Large intestine (tissue), 12 donors: Measurements from ENCODE around the gene OR5AR1. TPM values are rescaled to one million over a fixed set of nuclear protein-coding genes. Genes with fewer than 3 reads are reported as not detected.
"Not testable (repeated sequence)": the region's sequence is repeated elsewhere in the genome, so short reads cannot be mapped to it uniquely, and the experiment has no call there.

ENCODE experiments used
- DNase-seq, 2 donors: peaks; one replicate each; pipeline versions ENCODE4 v3.0.0 to v3.0.0-alpha.2; 2013
- H3K27ac ChIP-seq: one replicate; pipeline ENCODE4 v1.5.1; 2013; ENCODE audit warnings: low read length
- H3K27me3 ChIP-seq: 2 replicates; pipeline ENCODE4 v1.6.1; 2013; ENCODE audit warnings: low read length; ENCODE audit not compliant: control insufficient read depth, insufficient read depth
- H3K36me3 ChIP-seq: 2 replicates; pipeline ENCODE4 v1.6.1; 2013; ENCODE audit warnings: low read length; ENCODE audit not compliant: control insufficient read depth, insufficient read depth
- H3K4me1 ChIP-seq: one replicate; pipeline ENCODE4 v1.6.1; 2013; ENCODE audit warnings: low read length; ENCODE audit not compliant: control insufficient read depth, insufficient read depth
- H3K4me3 ChIP-seq: one replicate; pipeline ENCODE4 v1.5.1; 2013; ENCODE audit warnings: low read length
- H3K9me3 ChIP-seq: one replicate; pipeline ENCODE4 v1.6.1; 2013; ENCODE audit warnings: mild to moderate bottlenecking, low read depth, low read length, moderate library complexity; ENCODE audit not compliant: control insufficient read depth
- whole genome bisulfite sequencing: methylation state at CpG from one replicate; pipeline ENCODE4 v1.1.5; 2013; ENCODE audit warnings: low lambda C conversion rate; ENCODE audit not compliant: insufficient coverage; 5-methylcytosine and 5-hydroxymethylcytosine counted together
- long read RNA-seq, 11 donors: transcript quantifications; one replicate each; lab custom pipeline, GENCODE V29; 2026
- polyA plus RNA-seq: library from polyadenylated mRNA; unstranded; fragments of 120-200 nt; gene quantifications from one replicate; pipeline ENCODE4 v1.2.1, GENCODE V29; 2013

The OR5AR1 gene
- polyA plus RNA-seq, result not detected
- long read RNA-seq, donor 1, result 0 reads
- long read RNA-seq, donor 2, result 0 reads
- long read RNA-seq, donor 3, result 0 reads
- long read RNA-seq, donor 4, result 0 reads
- long read RNA-seq, donor 5, result 0 reads
- long read RNA-seq, donor 6, result 0 reads
- long read RNA-seq, donor 7, result 0 reads
- long read RNA-seq, donor 8, result 0 reads
- long read RNA-seq, donor 9, result 0 reads
- long read RNA-seq, donor 10, result 0 reads
- long read RNA-seq, donor 11, result 0 reads

GRCh38 chr11:56663386-56663785, at the start of gene OR5AR1:
TSS of gene OR5AR1 (plus strand) at chr11:56663686. CDS start at chr11:56663686, 0 bp downstream.
- Histone ChIP-seq H3K27ac (no peak within 1 kb of the TSS), H3K4me1 (no peaks in the 10 kb centered on the region), H3K4me3 (no peak within 1 kb of the TSS), H3K9me3 (no peaks in the 10 kb centered on the region), H3K36me3 (no peaks in the 10 kb centered on the region), H3K27me3 (no peaks in the 10 kb centered on the region)
- no peak for DNase-seq
- WGBS, result no CpG with 5 or more reads among the region's 2 CpGs

- no peak overlapping the region for H3K4me3 ChIP-seq
- no peaks in the 10 kb centered on the region for H3K36me3 ChIP-seq
- peak; percentile 21 to 46 for DNase-seq
- WGBS, result no CpG with 5 or more reads among the region's 3 CpGs
- H3K4me1 ChIP-seq, result no peaks in the 10 kb centered on the region
- no peak overlapping the region for H3K27ac ChIP-seq
- H3K27me3 ChIP-seq, result no peaks in the 10 kb centered on the region
- H3K9me3 ChIP-seq, result no peaks in the 10 kb centered on the region
Observed at GRCh38 chr11:56624661-56625110, 38.8 kb upstream of the OR5AR1 start.

- Histone ChIP-seq H3K36me3 (no peaks in the 10 kb centered on the region), H3K9me3 (no peaks in the 10 kb centered on the region), H3K4me1 (no peaks in the 10 kb centered on the region), H3K27me3 (no peaks in the 10 kb centered on the region), H3K4me3 (no peak overlapping the region), H3K27ac (no peak overlapping the region)
- DNase-seq, result no peak
- 71% methylated on average over 1 of the region's 2 CpGs for WGBS
Observed at GRCh38 chr11:56625946-56626345, 37.5 kb upstream of the OR5AR1 start.

GRCh38 chr11:56632329-56632728, 31.2 kb upstream of the OR5AR1 start:
- H3K9me3 ChIP-seq, result no peaks in the 10 kb centered on the region
- DNase-seq, result no peak
- no peak overlapping the region for H3K4me3 ChIP-seq
- 86% methylated on average over 1 of the region's 2 CpGs for WGBS
- no peaks in the 10 kb centered on the region for H3K27me3 ChIP-seq
- no peaks in the 10 kb centered on the region for H3K36me3 ChIP-seq
- H3K27ac ChIP-seq, result no peak overlapping the region
- no peaks in the 10 kb centered on the region for H3K4me1 ChIP-seq

- 100% methylated on average over 1 of the region's 2 CpGs for WGBS
- DNase-seq, result no peak
Observed at GRCh38 chr11:56636861-56637260, 26.6 kb upstream of the OR5AR1 start.

GRCh38 chr11:56637500-56637899, 26.0 kb upstream of the OR5AR1 start:
- Histone ChIP-seq H3K4me1 (no peaks in the 10 kb centered on the region), H3K4me3 (no peak overlapping the region), H3K36me3 (no peaks in the 10 kb centered on the region), H3K27ac (no peak overlapping the region), H3K27me3 (no peaks in the 10 kb centered on the region), H3K9me3 (no peaks in the 10 kb centered on the region)
- 80% methylated on average over 1 of the region's 3 CpGs for WGBS
- no peak for DNase-seq

More at GRCh38 chr11:56636861-56637260, 26.6 kb upstream of the OR5AR1 start:
- Histone ChIP-seq H3K9me3 (no peaks in the 10 kb centered on the region), H3K36me3 (no peaks in the 10 kb centered on the region), H3K4me3 (no peak overlapping the region), H3K4me1 (no peaks in the 10 kb centered on the region), H3K27me3 (no peaks in the 10 kb centered on the region), H3K27ac (no peak overlapping the region)

GRCh38 chr11:56642339-56642738, 21.1 kb upstream of the OR5AR1 start, which contains the start of gene OR5AP2:
TSS of gene OR5AP2 (minus strand) at chr11:56642439. CDS start at chr11:56642439, 0 bp downstream.
- no peak within 1 kb of the TSS for H3K4me3 ChIP-seq
- no peak within 1 kb of the TSS for H3K27ac ChIP-seq
- no peaks in the 10 kb centered on the region for H3K36me3 ChIP-seq
- H3K4me1 ChIP-seq, result no peaks in the 10 kb centered on the region
- DNase-seq, result no peak
- WGBS, result no CpG with 5 or more reads among the region's 2 CpGs
- no peaks in the 10 kb centered on the region for H3K27me3 ChIP-seq
- H3K9me3 ChIP-seq, result no peaks in the 10 kb centered on the region

- Histone ChIP-seq H3K9me3 (no peaks in the 10 kb centered on the region), H3K27ac (no peak overlapping the region)
Observed at GRCh38 chr11:56659755-56660154, 3.7 kb upstream of the OR5AR1 start.

GRCh38 chr11:56670984-56671383, 7.5 kb downstream of the OR5AR1 start:
- H3K4me1 ChIP-seq, result no peaks in the 10 kb centered on the region
- no peak overlapping the region for H3K27ac ChIP-seq
- no peak for DNase-seq
- WGBS, result no CpG with 5 or more reads among the region's 2 CpGs
- no peak overlapping the region for H3K4me3 ChIP-seq
- H3K36me3 ChIP-seq, result no peaks in the 10 kb centered on the region
- H3K9me3 ChIP-seq, result no peaks in the 10 kb centered on the region
- H3K27me3 ChIP-seq, result no peaks in the 10 kb centered on the region

More at GRCh38 chr11:56659755-56660154, 3.7 kb upstream of the OR5AR1 start:
- Histone ChIP-seq H3K4me3 (no peak overlapping the region), H3K27me3 (no peaks in the 10 kb centered on the region), H3K4me1 (no peaks in the 10 kb centered on the region), H3K36me3 (no peaks in the 10 kb centered on the region)
- no CpG with 5 or more reads among the region's 3 CpGs for WGBS
- DNase-seq, result no peak

- Histone ChIP-seq H3K27me3 (no peaks in the 10 kb centered on the region), H3K27ac (no peak overlapping the region), H3K4me1 (no peaks in the 10 kb centered on the region), H3K36me3 (no peaks in the 10 kb centered on the region), H3K4me3 (no peak overlapping the region), H3K9me3 (peaks cover 3% of the 10 kb centered on the region)
- no peak for DNase-seq
- 83% methylated on average over 1 of the region's 1 CpG for WGBS
Observed at GRCh38 chr11:56688554-56689100, 25.1 kb downstream of the OR5AR1 start.

- H3K4me3 ChIP-seq, H3K27ac ChIP-seq, H3K9me3 ChIP-seq, H3K27me3 ChIP-seq, H3K4me1 ChIP-seq, DNase-seq, H3K36me3 ChIP-seq: not testable (repeated sequence)
- 100% methylated on average over 1 of the region's 3 CpGs for WGBS
Observed at GRCh38 chr11:56691179-56691578, 27.7 kb downstream of the OR5AR1 start.
